HG03354 (cell line): ENCODE data around the gene FBXO22.
"Not testable (repeated sequence)": the region's sequence is repeated elsewhere in the genome, so short reads cannot be mapped to it uniquely, and the experiment has no call there.

Experiments
- ATAC-seq: cut with Tn5 transposase; IDR thresholded peaks from one replicate; pipeline ENCODE4 v1.9.1; 2021; ENCODE audit warnings: mild to moderate bottlenecking; ENCODE audit not compliant: unreplicated experiment, poor library complexity, severe bottlenecking

FBXO22 gene

DNA sequence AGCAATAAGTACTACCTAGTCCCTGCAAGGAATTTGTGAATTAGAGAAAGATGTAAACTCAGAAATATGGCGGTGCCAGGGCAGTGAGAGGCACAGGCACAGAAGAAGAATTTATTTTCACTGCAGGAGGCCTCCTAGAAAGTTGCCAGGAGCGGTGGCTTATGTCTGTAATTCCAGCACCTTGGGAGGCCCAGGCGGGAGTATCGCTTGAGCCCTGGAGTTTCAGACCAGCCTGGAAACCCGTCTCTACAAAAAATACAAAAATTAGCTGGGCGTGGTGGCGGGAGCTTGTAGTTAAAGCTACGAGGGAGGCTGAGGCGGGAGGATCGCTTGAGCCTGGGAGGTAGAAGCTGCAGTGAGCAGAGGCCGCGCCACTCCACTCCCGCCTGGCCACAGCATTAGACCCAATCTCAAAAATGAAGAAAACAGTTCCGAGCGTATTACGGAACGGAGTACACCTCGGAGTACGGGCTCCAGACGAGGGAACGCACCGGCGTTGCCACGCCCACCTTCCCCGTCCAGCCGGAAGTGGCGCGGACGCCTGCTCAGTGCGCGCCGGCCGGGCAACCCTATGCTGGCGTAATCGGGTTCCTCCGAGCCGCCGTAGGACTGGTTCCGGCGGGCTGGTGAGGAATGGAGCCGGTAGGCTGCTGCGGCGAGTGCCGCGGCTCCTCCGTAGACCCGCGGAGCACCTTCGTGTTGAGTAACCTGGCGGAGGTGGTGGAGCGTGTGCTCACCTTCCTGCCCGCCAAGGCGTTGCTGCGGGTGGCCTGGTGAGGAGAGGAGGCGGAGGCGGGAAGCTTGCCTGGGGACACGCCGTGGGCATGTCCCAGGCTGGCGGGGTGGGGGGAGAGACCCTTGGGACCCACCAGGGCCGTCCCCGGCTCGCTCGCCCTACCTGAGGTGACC, at the start of gene FBXO22:
Gene FBXO22 (plus strand): TSS at position 548 of the 909 bp plus-strand sequence. CDS start 86 bp downstream, at position 634.
- peak; percentile 95 for ATAC-seq

DNA sequence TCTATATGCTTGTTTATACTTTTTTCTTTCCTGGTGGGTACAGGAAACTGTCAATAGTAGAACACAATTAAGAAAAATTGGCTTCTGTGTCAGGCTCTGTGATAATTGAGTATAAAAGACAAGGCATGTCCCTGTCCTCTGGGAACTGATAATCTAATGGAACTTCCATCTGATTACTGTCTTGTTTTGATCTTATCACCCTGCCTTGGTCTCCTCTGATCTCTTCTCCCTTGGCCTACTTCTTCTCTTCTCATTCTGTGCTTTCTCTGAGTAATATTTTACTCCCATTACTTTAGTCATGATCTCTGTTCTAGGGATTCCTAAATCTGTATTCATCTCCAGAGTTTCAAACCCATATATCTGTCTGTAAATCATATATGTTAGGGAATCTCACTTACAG, 45.8 kb upstream of the FBXO22 start:
- ATAC-seq, result no peak

DNA sequence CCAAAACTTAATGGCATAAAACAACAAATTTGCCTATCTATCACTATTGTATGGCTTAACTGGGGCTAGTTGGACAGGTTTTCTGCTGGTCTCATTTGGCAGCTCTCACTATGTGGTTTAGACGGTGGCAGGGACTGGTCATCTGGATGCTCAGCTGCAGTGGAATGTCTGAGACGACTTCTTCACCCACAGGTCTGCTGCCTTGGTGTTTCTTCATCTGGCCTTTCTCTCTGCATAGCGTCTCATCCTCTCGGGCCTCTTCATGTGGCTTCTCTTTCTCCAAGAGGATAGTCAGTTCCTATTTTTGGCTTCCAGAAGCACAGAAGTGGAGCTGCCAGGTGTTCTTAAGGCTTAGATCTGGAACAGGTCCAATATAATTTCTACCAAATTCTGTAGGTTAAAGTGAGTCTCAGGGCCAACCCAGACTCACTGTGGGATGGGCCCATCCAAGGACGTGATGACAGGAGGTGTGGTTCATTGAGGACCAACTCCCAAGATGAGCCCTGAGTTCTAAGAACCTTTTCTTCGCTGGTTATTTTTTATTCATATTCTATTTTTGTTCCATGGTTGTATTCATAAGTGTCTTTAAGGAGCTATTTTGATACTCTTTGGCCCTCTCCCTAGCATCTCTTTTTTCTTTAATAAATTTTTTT, 41.8 kb upstream of the FBXO22 start:
- no peak for ATAC-seq

DNA sequence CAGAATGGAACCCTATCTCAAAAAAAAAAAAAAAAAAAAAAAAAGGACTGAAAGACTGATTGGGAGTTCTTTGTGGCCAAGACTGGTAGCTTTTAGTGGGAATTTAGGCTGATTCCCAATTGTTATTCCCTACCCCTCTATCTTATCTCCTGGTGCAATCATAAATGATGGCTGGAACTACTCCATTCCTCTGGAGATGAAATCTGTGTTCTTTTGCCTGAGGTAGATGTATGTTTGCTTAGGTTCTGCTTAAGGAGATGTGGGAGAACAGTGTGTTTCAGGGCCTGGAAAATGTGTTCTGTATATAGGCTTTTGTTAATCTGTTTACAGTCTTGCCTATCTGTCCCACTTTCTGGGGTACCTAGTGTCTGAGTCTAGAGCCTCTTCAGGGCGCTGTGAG, 40.9 kb upstream of the FBXO22 start:
- no peak for ATAC-seq

DNA sequence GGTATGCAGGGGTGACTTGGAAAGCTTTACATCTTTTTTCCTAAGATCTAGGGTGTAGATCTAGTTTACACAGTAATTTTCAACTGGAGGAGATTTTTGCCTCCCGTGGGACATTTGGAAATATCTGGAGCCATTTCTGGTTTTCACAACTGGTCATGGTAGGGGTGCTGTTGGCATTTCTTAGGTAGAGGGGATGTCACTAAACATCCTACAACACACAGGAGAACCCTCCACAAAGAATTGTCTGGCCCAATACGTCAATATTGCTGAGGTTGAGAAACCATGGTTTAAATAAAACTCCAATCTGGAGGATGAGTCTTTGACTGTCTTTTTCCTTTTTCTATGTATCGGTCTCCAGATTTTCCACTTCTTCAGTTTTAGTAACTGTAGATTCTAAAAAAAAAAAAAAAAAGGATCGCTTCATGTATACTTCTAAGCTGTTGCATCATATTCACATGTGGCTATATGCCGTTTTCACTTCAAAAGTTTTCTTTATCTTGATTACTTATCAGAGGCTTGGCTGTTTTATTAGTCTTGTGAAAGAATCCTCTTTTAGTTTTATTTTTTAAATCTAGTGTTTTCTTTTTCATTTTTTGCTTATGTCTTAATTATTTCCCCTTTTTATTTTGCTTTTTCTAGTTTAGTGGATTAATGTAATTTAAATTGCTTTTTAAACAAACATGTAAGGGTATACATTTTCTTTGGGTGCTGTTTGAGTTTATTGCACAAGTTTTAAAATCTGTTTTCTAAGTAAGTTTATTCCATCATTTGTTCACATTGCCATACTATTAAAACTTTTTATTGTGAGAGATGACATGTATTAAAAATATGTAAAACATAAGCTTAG, 39.2 kb upstream of the FBXO22 start:
- ATAC-seq, result no peak

DNA sequence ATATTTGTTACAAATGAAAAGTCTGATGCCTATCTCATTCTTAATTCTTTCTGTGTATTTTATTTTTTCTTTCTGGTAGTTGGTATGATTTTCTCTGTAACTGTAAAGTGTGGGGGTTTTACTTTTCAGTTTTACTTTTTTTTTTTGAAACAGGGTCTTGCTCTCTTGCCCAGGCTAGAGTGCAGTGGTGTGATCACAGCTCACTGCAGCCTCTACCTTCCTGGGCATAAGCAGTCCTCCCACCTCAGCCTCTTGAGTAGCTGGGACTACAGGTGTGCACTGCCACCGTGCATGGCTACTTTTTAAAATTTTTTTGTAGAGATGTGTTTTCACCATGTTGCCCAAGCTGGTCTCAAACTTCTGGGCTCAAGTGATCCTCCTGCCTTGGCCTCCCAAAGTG, 37.6 kb upstream of the FBXO22 start:
- not testable (repeated sequence) for ATAC-seq

DNA sequence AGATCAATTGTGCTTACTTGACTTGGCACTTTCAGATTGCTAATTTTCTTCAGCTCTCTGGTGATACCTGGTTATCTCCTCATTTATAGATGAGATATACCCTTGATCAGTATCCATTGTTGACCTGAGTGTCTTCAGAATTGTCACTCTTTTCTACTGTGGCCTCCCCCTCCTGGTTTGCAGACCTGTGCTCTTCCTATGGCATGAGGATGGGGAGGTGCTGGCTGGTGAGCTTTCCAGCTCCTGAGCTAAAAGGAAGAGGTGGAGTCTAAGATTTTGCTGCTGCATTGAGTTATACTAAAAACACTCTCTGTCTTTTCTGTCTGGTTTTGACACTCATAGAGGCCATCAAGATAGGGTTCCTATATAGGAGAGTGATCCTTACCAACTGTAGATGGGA, 36.8 kb upstream of the FBXO22 start:
- no peak for ATAC-seq

DNA sequence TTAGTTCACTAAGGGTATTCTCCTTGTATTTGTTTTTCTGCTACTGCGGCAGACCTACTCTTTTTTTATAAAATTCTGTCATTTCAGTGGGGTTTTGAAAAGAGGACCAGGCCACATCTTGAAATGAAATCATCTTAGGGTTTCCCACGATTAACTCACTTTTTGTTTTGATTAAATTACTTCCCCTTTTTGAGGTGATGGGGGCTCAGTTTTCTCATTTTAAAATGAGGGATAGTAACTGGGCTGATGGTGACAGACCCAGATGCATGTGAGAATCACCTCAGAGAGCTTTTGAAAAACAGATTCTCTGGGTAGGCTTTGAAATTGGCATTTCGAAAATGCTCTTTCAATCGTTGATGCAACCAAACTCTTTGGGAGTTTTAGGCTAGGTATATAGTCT, 36.2 kb upstream of the FBXO22 start:
- ATAC-seq, result no peak

DNA sequence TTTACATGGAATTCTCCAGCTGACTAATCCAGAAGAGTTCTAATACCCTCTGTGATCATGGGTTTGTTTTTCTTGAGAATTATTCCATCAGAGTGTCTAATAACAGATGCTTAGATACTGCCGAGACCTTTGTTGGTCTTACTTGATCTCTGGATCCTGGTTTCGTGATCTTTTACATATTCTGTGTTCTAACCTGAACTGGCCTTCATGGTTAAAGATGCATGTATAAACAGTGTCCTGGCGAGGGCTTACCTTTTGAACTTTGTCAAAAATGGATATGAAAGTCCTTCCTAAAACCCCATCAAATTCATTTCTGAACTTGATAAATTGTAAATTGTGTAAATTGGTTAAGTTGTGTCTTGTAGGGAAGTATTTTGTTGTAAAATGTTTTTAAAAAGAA, 35.7 kb upstream of the FBXO22 start:
- no peak for ATAC-seq

DNA sequence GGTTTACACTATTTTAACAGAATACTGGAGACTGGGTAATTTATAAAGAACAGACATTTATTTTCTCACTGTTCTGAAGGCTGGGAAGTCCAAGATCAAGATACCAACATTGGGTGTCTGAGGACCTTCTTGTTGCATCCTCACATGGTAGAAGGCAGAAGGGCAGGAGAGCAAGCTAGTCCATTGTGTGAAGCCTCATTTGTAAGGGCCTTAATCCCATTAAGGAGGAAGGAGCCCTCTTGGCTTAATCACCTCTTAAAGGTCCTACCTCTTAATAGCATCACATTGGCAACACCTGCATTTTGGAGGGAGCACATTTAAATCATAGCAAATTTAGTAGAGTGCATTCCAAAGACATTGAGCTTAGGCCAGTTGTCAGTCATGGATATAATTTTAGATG, 34.2 kb upstream of the FBXO22 start:
- no peak for ATAC-seq

DNA sequence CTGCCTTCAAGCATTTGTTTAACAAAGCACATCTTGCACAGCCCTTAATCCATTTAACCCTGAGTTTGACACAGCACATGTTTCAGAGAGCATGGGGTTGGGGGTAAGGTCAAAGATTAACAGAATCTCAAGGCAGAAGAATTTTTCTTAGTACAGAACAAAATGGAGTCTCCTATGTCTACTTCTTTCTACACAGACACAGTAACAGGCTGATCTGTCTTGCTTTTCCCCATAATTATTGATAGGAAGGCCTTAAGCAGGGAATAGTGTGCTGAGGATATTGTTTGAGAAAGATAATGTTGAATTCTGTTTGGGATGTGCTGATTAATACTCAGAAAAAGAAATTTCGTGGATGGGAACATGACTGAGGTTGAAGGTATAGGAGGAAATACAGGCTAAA, 32.1 kb upstream of the FBXO22 start:
- ATAC-seq, result not testable (repeated sequence)

DNA sequence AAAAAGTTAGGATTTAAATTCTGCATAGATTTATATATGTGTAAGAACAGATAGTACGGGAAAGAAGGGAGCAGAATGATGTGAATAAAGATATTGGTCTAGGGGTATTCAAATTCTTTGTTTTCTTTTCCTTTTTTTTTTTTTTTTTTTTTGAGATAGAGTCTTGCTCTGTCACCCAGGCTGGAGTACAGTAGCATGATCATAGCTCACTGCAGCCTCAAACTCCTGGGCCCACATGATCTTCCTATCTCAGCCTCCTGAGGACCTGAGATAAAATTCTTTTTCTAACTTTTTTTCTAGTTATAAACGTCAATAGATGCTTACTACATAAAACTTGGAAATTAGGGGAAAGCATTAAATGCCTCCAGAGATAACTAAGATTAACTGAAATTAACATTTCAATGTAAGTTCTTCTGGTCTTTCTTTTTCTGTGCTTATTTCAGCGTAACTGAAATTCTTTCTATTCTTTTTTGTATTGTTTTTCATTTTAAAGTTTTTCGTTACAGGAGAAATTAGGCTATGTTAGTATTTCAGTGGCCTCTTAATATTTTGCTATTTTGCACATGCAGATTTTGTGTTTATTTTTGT, 31.2 kb upstream of the FBXO22 start:
- ATAC-seq, result no peak

DNA sequence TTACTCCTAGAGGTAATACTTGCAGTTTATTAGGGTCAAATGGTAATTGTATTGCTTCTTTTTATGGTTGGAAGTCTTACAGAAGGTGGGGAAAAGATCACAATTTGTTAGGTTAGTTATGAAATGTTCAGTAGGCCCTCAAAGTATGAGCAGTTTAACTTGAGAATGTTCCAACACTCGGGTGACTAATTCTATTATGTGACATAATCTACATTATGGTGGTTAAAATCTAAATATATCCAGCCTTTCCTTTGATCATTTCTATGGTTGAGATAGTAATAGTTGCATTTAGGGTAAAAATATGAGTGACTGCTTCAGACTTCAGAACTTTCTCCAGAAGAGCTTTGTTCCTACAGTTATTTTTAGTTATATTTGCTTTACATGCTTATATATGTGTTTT, 19.6 kb upstream of the FBXO22 start:
- no peak for ATAC-seq

DNA sequence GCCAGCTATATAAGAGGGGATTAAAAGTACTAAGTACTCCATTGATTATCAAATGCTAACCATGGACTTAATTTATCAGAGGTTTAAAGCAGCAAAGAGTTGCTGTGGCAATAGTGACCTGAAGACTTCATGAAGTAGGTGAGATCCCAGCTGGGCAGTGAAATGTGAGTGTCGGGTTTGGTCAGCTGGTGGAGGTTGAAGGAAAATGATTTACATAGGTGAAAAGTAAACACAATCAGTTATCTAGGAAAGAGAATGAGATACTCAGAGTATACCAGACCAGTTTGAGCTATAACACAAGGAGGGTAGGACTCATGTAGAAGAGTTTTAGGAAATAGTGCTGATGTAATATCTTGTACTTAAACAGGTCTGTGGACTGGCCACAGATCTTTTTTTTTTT, 16.5 kb upstream of the FBXO22 start:
- ATAC-seq, result no peak

DNA sequence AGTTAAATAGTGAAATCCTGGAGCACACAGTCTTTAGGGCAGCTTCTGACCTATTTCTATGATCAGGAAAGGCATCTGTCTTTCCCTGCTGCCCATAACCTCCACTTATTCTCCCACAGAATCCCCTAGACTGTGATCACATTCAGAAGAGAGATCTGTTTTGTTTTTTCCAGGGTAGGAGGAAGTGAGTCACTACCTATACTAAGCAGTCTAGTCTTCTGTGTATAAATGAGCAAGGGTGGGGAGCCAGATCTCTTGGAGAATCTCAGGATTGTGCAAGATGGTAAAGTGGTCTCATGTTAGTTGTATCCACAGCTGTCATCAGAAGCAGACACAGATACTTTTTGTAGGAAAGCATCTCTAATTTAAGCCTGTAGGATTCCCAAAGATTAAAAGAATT, 11.8 kb upstream of the FBXO22 start:
- no peak for ATAC-seq

DNA sequence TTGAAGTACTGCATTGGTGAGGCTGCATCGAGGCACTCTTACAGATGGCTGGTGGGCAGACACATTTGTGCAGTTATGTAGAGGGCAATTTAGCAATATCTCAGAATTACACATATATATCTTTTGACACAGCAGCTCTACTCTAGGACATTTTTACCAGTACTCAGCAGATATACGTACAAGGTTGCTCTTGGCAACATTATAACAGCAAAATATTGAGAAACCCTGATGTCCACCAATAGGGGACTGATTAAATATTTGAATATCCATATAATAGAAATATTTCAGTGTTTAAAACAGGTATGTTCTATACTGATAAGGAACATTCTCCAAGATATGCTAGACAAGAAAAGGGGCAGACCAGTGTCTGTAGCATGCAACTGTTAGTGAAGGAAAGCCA, 7.9 kb upstream of the FBXO22 start:
- no peak for ATAC-seq

DNA sequence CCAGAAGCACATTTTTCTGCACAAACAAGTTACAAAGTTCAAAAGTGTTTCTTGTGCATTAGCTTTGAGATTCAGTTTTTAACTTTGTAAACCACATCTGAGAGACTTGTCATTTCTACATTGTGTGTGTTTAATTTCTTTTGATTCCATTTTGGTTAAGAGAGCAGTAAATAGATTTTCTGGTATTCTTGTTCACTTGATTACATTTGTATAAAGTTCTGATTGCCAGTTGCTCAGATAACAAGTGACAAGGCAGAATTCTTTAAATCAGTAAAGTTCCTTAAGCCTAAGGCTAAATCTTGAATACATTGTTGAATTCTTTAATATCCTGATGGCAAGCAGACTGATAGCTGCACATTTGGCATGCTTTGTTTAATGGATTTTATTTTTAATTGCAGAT, 3.1 kb upstream of the FBXO22 start:
- ATAC-seq, result no peak

DNA sequence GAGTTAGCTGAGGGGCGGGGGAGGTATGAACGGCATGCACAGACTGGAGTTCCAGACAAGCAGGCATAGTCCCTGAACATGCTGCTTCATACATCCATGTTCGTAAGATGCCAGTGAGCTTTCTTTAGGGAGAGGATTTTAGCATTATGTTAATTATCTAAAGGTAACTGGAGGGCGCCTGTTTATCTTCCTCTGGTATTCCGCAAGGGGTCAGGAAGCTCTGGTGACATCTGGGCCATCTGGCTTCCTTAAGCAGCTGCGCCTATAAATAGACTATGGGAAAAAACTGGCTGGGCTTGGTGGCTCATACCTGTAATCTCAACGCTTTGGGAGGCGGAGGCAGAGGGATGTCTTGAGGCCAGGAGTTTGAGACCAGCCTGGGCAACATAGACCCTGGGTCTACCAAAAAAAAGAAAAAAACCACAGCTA, 1.5 kb upstream of the FBXO22 start:
- no peak for ATAC-seq

DNA sequence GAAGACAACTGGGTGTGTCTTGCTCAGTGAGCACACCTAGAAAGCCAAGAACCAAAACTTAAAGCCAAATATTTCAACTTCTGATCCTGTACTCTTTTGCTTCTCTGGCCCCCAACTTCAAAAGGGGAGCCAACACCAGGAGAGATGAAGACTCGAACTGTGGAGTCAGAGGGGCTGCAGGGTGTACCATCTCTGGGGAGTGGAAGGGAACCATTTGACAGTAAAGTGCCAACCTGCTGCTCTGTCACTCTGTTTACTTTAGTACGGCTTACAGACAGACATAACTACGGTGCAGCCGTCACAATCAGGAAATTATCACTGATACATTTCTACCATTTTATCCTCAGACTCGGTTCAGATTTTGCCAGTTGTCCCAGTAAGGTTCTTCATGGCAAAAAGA, 1.6 kb downstream of the FBXO22 start:
- no peak for ATAC-seq

DNA sequence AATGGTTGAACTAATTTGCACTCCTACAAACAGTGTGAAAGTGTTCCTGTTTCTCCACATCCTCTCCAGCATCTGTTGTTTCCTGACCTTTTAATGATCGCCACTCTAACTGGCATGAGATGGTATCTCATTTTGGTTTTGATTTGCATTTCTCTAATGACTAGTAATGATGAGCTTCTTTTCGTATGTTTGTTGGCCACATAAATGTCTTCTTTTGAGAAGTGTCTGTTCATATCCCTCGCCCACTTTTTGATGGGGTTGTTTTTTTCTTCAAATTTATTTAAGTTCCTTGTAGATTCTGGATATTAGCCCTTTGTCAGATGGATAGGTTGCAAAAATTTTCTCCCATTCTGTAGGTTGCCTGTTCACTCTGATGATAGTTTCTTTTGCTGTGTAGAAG, 6.7 kb downstream of the FBXO22 start:
- not testable (repeated sequence) for ATAC-seq
